Body of pancreas (tissue), 4 donors: Measurements from ENCODE around the gene TLNRD1. TPM values are rescaled to one million over a fixed set of nuclear protein-coding genes. Genes with fewer than 3 reads are reported as not detected.

ENCODE experiments used
- ATAC-seq: fragments of 150-250 bp; one replicate; pipeline ENCODE4 v1.9.1; 2016
- DNase-seq, 4 donors: peaks; one replicate each; pipeline ENCODE4 v3.0.0-alpha.2; 2019
- H3K27ac ChIP-seq, 4 donors: fragments of 200-600 bp; sonication (generic); 1 replicate in 3 of 4; 2 replicates in 1 of 4; pipeline versions ENCODE4 v1.5.1 to v1.6.1; 2016 to 2019; ENCODE audit warnings: mild to moderate bottlenecking in 1 of 4, mixed read lengths in 1 of 4, moderate library complexity in 1 of 4
- H3K27me3 ChIP-seq, 2 donors: fragments of 200-600 bp; sonication (generic); one replicate each; pipeline ENCODE4 v1.6.0; 2016; ENCODE audit warnings: mild to moderate bottlenecking in 1 of 2
- H3K36me3 ChIP-seq, 2 donors: fragments of 200-600 bp; sonication (generic); replicated peaks in 1 of 2; 2 replicates each; pipeline ENCODE4 v1.5.1; 2016; ENCODE audit warnings: low read depth in 2 of 2; ENCODE audit not compliant: insufficient read depth in 1 of 2
- H3K4me1 ChIP-seq: fragments of 200-600 bp; sonication (generic); one replicate; pipeline ENCODE4 v1.6.0; 2016
- H3K4me3 ChIP-seq, 2 donors: fragments of 200-600 bp; sonication (generic); 1 replicate in 1 of 2; 2 replicates in 1 of 2; pipeline ENCODE4 v1.5.1; 2016 to 2019
- H3K9me3 ChIP-seq, 3 donors: fragments of 200-600 bp; sonication (generic); 1 replicate in 2 of 3; 2 replicates in 1 of 3; pipeline ENCODE4 v1.5.1; 2016
- CTCF ChIP-seq, 7 experiments: fragments of 450-650 bp in 4 of 7; fragments of 200-600 bp in 3 of 7; sonication (generic) in 3 of 7; IDR thresholded peaks; one replicate each; pipeline ENCODE4 v1.5.1; 2016 to 2019; ENCODE audit warnings: antibody characterized with exemption in 7 of 7
- POLR2A ChIP-seq, 3 donors: fragments of 450-650 bp; IDR thresholded peaks; one replicate each; pipeline ENCODE4 v1.6.1; 2016; ENCODE audit warnings: antibody characterized with exemption in 3 of 3, mild to moderate bottlenecking in 2 of 3
- WGBS, 2 donors: methylation state at CpG; one replicate each; pipeline ENCODE4 v1.1.5; 2017; 5-methylcytosine and 5-hydroxymethylcytosine counted together
- intact Hi-C: fragments of 100-400 bp; cut with DNase I; formaldehyde crosslinking; loops from one replicate; pipeline ENCODE4 v1.15.1; 2023
- microRNA-seq, 2 donors: library from miRNA; unstranded; fragments of <30 nt; microRNA quantifications; one replicate each; pipeline ENCODE4, GENCODE V29; 2016; ENCODE audit warnings: borderline number of aligned reads in 2 of 2, borderline replicate concordance in 2 of 2
- small RNA-seq: library from RNA; depleted of rRNA; stranded (forward); fragments of <200 nt; gene quantifications from one replicate; pipeline ENCODE3, GENCODE V24; 2016
- total RNA-seq, 2 donors: library from RNA; depleted of rRNA; stranded (reverse); fragments of >200 nt; gene quantifications; one replicate each; pipeline ENCODE4 v1.1.0, GENCODE V29; 2016

TLNRD1 gene
- total RNA-seq, 2 donors from 2014 or later, result 22.6 to 44.8 TPM

GRCh38 chr15:81050259-81050658, 49.5 kb downstream of the TLNRD1 start:
- DNase-seq, result no peak
- TF ChIP-seq POLR2A (IDR thresholded peaks at IDR 0.05) (no peak), CTCF (IDR thresholded peaks at IDR 0.05) (no peak)
- ATAC-seq, result no peak
- H3K9me3 ChIP-seq, result no peaks in the 10 kb centered on the region
- H3K4me3 ChIP-seq, result no peak overlapping the region
- no peak overlapping the region for H3K27ac ChIP-seq
- intact Hi-C loops, result no loop called here
- no peaks in the 10 kb centered on the region for H3K4me1 ChIP-seq
- H3K27me3 ChIP-seq, result no peaks in the 10 kb centered on the region
- H3K36me3 ChIP-seq, result no peaks in the 10 kb centered on the region

GRCh38 chr15:81050805-81051204, 50.1 kb downstream of the TLNRD1 start:
- 67 to 68% methylated on average over 4 of the region's 4 CpGs for WGBS, 2 donors
- H3K36me3 ChIP-seq, result no peaks in the 10 kb centered on the region
- intact Hi-C loops, result no loop called here
- DNase-seq (no peak), ATAC-seq (no peak)
- no peak for TF ChIP-seq POLR2A (IDR thresholded peaks at IDR 0.05)
- no peak for TF ChIP-seq CTCF (IDR thresholded peaks at IDR 0.05)
- no peak overlapping the region for H3K4me3 ChIP-seq
- no peak overlapping the region for H3K27ac ChIP-seq
- no peaks in the 10 kb centered on the region for H3K27me3 ChIP-seq
- no peaks in the 10 kb centered on the region for H3K4me1 ChIP-seq
- H3K9me3 ChIP-seq, result no peaks in the 10 kb centered on the region

GRCh38 chr15:81052046-81052445, 51.3 kb downstream of the TLNRD1 start:
- Histone ChIP-seq H3K27ac (no peak overlapping the region), H3K36me3 (no peaks in the 10 kb centered on the region), H3K27me3 (no peaks in the 10 kb centered on the region), H3K9me3 (no peaks in the 10 kb centered on the region), H3K4me3 (no peak overlapping the region), H3K4me1 (no peaks in the 10 kb centered on the region)
- TF ChIP-seq CTCF (IDR thresholded peaks at IDR 0.05) (no peak), POLR2A (IDR thresholded peaks at IDR 0.05) (no peak)
- ATAC-seq (no peak), DNase-seq (no peak)
- 76 to 81% methylated on average over 2 of the region's 2 CpGs for WGBS, 2 donors
- intact Hi-C loops, result no loop called here

- DNase-seq, result no peak
- Histone ChIP-seq H3K9me3 (no peaks in the 10 kb centered on the region), H3K27ac (no peak overlapping the region), H3K27me3 (no peaks in the 10 kb centered on the region), H3K4me3 (no peak overlapping the region), H3K4me1 (no peaks in the 10 kb centered on the region), H3K36me3 (no peaks in the 10 kb centered on the region)
- intact Hi-C loops, result no loop called here
- no peak for ATAC-seq
- TF ChIP-seq POLR2A (IDR thresholded peaks at IDR 0.05), result no peak
- no peak for TF ChIP-seq CTCF (IDR thresholded peaks at IDR 0.05)
Observed at GRCh38 chr15:81053621-81054020, 52.9 kb downstream of the TLNRD1 start.

- TF ChIP-seq POLR2A (IDR thresholded peaks at IDR 0.05) (no peak), CTCF (IDR thresholded peaks at IDR 0.05) (no peak)
- Histone ChIP-seq H3K27me3 (no peaks in the 10 kb centered on the region), H3K27ac (no peak overlapping the region), H3K4me1 (no peaks in the 10 kb centered on the region), H3K36me3 (no peaks in the 10 kb centered on the region), H3K9me3 (no peaks in the 10 kb centered on the region), H3K4me3 (no peak overlapping the region)
- intact Hi-C loops, result no loop called here
- 77 to 88% methylated on average over 2 of the region's 2 CpGs for WGBS, 2 donors
- DNase-seq, result no peak
- no peak for ATAC-seq
Observed at GRCh38 chr15:81054236-81054635, 53.5 kb downstream of the TLNRD1 start.

Small RNA genes lying within 50 kb of the gene (microRNA-seq; reads per million reads assigned to microRNA genes)
- gene MIR4514, result 0 reads per million in 2 donors

Small RNA genes lying within 50 kb of the gene (small RNA-seq; reads per million reads assigned to genes)
- not detected for gene MIR4514

Other genes starting within 250 kb of the TLNRD1 start
- gene CEMIP, start 221.6 kb upstream of the TLNRD1 start, total RNA-seq, result 1 to 10 TPM in 1 of 2 donors, not detected in 1; 1.6 TPM
- gene MESD, start 11.1 kb upstream of the TLNRD1 start, total RNA-seq, result 10 to 100 TPM; 22.3 to 34.6 TPM
- gene CFAP161, start 133.3 kb downstream of the TLNRD1 start, total RNA-seq, result not detected
- gene IL16, start 196.0 kb downstream of the TLNRD1 start, total RNA-seq, result 1 to 10 TPM; 2.9 to 4.9 TPM